Kidney glomerular epithelial cell (primary cell): ENCODE results near the gene TRIM59.

Experiments used
- DNase-seq: peaks from one replicate; lab custom pipeline; 2025; lab: John Stamatoyannopoulos, UW

Gene TRIM59

DNA sequence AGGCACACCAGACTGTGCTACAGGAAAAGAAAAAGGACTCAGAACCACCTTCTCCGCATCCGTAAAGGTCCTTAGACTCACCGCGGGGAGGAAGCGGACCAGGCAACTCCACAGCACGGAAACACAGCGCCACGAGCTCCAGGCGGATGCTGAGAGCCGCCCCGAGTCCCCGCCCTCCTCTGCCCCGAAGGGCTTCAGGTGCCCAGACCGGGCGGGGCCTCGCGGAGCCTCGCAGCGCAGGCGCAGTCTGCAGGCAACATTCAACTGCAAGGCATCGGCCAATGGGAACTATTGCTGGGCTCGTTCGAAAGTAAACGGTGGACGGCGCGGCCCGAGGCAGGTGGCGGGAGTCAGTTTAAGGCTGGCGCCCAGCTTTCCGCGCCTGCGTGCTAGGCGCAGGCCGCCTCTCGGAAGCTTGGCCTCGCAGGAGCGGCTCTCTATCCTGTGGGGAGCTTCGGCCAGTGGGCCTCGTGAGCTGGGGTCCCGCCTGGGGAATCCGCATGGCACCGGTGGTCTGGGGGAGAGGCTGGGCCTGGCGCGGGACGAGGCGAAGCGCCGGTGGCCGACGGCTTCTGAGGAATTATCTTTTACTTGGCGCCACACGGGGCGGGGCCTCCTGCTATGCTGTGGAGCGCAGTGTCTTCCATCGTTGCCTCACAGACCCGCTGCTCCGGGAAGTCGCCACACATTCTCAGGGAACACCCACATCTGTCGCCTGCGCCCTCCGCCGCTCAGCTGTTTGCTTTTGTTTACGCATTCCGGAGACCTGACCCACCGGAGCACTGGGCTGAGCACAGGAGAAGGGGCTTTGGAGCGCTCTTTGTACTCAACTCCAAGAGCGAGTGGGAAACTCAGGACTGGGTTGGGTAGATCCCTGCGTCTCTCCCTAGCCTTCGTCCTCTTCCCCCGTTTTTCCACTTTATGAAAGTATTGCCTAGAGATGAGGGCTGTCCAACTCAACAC, at the start of gene TRIM59:
TRIM59 (minus strand) TSS at position 151 of the 963 bp plus-strand sequence. CDS start 10,603 bp downstream, outside the sequence.
- DNase-seq, result peak; percentile 96

DNA sequence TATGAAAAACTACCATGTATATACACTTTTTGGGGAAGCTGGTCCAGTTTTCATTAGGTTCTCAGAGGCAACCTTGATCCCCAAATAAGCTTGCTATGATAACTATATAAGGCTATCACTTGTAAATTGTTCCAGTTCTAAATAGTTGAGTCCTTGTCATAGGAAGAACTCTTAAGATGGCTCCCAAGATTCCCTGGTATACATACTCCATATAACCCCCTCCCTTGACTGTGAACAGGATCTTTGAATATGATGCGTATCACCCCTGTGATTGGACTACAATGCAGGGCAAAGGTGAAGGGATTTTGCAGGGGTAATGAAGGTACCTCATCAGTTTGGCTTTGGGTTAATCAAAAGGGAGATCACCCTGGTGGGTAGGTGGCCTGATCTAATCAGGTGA, 48.6 kb upstream of the TRIM59 start:
- no peak for DNase-seq

DNA sequence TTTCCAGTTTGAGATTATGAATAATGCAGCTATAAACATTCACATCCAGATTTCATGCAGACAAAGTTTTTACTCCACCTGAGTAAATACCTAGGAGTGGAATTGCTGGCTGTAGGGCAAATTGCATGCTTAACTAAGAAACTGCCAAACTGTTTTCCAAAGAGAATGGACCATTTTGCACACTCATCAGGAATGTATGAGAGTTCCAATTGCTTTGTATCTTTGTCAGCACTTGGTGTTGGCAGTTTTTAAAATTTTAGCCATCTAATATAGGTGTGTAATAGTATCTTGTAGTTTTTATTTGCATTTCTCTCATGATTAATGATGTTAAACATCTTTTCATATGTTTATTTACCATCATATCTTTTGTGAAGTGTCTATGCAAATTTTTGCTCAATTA, 40.6 kb upstream of the TRIM59 start:
- DNase-seq, result no peak

GRCh38 chr3:160486459-160486869, 36.9 kb upstream of the TRIM59 start:
- peak; percentile 24 for DNase-seq

- DNase-seq, result no peak
Measured at GRCh38 chr3:160482796-160483195, 33.2 kb upstream of the TRIM59 start.

- DNase-seq, result no peak
Measured at GRCh38 chr3:160481856-160482255, 32.3 kb upstream of the TRIM59 start.

DNA sequence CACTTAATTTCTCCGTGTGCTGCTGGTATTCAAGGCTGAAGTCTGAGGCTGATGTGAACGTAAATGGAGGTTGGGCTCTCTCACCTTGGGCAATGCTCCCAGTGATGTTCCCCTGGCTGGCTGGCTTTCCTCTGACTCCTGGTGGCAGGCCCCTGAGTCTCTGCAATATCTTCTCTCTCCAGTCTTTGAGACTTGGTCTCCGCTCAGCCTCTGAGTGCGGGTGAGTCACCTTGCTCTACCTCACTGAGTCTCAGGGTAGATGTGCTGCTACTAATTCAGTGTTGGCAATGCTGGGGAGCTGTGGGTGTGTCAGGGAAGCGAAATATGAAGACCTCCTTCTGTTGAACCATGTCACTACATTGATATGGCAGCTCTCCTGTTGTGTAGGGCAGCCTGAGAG, 31.3 kb upstream of the TRIM59 start:
- DNase-seq, result peak; percentile 22

DNA sequence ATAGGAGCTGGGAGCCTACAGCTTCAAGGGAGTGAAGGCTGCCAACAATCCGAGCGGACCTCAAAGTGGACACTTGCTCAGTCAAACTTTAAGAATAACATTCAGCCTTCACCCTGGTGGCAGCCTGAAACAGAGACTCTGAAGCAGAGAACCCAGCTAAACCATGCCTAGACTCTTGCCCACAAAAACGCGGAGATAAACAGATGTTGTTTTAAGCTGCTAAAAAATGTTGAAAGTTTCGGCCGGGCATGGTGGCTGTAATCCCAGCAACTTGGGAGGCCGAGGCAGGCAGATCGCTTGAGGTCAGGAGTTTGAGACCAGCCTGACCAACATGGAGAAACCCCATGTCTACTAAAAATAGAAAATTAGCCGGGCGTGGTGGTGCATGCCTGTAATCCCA, 29.8 kb upstream of the TRIM59 start:
- no peak for DNase-seq

DNA sequence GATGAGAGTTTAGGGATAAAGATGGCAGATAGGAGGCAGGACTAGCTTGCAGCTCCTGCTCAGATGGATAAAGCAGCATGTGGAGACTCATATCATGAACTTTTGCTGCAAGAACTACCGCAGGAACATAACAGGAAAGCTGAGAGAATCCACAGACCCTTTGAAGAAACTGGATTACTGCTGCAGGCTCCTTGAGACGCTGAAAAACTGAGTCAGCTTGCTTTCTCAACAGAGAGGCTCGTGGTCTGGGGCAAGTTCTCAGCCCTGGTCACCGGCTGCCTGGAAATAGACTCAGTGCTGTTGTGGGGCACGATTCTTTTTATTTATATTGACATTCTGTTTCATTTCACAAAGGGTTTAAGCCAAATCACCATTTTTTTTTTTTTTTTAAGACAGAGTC, 28.8 kb upstream of the TRIM59 start:
- DNase-seq, result no peak

DNA sequence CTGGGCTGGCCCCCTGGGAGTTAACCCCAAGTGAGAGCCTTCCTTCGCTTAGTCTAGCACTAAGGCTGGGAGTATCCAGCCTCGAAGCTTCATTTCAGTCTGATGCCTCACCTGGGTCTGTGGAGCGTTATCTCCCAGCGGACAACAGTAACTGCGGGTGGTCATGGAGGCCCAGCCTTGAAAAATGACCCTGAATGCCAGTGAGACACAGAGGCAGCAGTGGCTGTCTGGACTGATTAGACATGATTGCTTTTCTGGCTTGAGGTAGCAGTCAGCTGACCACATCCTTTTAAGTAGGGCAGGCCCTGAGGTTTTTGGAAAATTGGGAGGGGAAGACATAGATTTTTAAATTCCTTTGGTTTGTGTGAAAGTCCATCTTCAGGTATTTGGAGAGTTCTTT, 28.2 kb upstream of the TRIM59 start:
- DNase-seq, result no peak

- no peak for DNase-seq
Measured at GRCh38 chr3:160475884-160476283, 26.3 kb upstream of the TRIM59 start.

DNA sequence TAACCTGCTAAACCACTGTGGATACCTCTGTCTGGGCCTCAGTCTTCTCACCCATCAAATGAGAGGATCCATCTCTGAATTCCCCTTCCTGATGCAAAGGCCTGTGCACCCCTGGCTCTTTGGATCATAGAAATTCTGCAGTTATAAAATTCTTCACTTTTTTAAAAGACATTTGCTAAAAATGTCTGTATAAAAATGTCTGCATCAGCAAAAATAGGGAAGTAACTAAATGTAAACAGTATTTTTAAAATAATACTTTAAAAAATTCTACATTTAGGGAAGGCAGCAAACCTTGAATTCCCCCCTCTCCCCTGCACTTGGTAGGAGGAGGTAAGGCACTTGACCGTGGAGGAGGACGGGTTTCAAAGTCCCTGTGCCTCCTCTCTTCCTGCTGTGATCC, 25.6 kb upstream of the TRIM59 start:
- DNase-seq, result no peak

- peak; percentile 55 for DNase-seq
Measured at GRCh38 chr3:160474416-160474838, 24.8 kb upstream of the TRIM59 start.

GRCh38 chr3:160473978-160474377, 24.4 kb upstream of the TRIM59 start:
- peak; percentile 55 for DNase-seq

GRCh38 chr3:160473221-160473620, 23.6 kb upstream of the TRIM59 start:
- no peak for DNase-seq

- peak; percentile 37 for DNase-seq
Measured at GRCh38 chr3:160472344-160472743, 22.8 kb upstream of the TRIM59 start.

- no peak for DNase-seq
Measured at GRCh38 chr3:160471892-160472291, 22.3 kb upstream of the TRIM59 start.

- no peak for DNase-seq
Measured at GRCh38 chr3:160470181-160470580, 20.6 kb upstream of the TRIM59 start.

DNA sequence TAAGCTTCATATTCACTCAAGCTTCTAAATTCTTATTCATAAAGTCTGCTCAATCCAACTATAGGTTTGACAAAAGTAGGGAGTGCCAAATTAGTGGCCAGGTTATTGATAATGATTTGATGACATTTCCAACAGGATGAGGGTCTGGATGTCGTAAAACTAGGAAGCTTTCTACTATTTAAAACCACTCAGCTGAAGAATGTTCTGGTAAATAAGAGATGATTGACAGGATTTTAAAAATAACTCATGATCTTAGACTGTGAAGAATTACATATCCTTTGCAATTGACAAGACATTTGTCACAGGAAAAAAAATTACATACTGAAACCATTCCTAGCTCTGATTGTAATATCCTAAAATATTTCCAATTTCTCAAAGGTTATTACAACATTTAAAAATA, 15.4 kb upstream of the TRIM59 start:
- DNase-seq, result no peak

- no peak for DNase-seq
Measured at GRCh38 chr3:160464321-160464720, 14.7 kb upstream of the TRIM59 start.

DNA sequence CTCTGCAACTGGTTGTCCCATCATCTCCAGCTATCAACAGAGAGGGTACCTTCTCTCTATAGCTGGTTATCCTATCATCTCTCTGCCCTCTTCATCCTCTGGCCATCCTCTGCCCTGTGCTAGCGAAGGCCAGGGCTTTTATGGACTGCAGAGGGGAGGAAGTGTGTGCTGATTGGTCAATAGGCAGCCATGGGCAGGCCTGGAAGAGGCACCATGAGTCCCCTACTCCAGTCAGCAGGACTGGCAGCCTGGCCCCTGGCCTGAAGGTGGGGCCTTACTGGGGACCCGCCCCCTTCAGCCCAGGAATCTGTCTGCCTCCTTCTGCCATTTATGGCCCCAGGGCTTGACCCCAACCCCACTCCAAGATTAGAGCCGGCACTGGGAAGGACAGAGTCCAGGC, 10.4 kb upstream of the TRIM59 start:
- no peak for DNase-seq

- DNase-seq, result no peak
Measured at GRCh38 chr3:160459450-160459970, 9.9 kb upstream of the TRIM59 start.

- DNase-seq, result no peak
Measured at GRCh38 chr3:160458151-160458550, 8.6 kb upstream of the TRIM59 start.

DNA sequence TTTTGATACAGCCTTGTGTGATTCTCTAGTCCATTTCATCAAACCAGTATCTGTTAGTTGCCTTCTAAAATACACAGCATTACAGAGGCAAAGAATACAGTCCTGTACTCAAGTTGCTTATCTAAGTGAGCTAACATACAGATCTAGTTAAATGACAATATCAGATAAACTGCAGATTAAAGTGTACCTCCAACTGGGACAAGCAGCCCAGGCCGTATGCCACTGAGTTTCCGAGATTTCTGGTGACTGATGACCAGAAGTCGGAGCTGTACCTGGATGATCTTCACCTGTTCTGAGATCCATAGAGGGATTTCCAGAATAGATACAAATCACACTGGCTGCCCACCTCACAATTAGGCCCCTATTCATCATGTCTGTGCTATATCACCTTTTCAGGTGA, 6.3 kb upstream of the TRIM59 start:
- DNase-seq, result no peak
